GM12878 (cell line): ENCODE results near the gene FOXL3. TPM values are rescaled to one million over a fixed set of nuclear protein-coding genes. Genes with fewer than 3 reads are reported as not detected.

ENCODE experiments used
- ATAC-seq: fragments of 200-7000 bp; cut with Tn5 transposase; 3 replicates; pipeline ENCODE4 v1.9.1; 2020; ENCODE audit warnings: mild to moderate bottlenecking, moderate library complexity
- BruUV-seq: library from RNA; stranded (reverse); fragments of 400-500 nt; replicated peaks from 2 replicates; lab custom pipeline; 2021; lab: Mats Ljungman, UMichigan
- CTCF ChIA-PET: fragments of 300-600 bp; sonication (Branson Sonifier 250); formaldehyde crosslinking; extraction: SDS; loops from one replicate; lab custom pipeline; 2021; ENCODE audit warnings: inconsistent platforms; lab: Yijun Ruan, JAX
- POLR2A ChIA-PET: fragments of 350-600 bp; formaldehyde crosslinking; extraction: SDS; loops from one replicate; lab custom pipeline; 2021; ENCODE audit warnings: inconsistent platforms; lab: Charles Lee
- RAD21 ChIA-PET: fragments of 300-600 bp; sonication (Branson Sonifier 250); formaldehyde crosslinking; loops from one replicate; lab custom pipeline; 2023; ENCODE audit warnings: antibody characterized with exemption; ENCODE audit not compliant: unreplicated experiment; lab: Charles Lee
- SMC1A ChIA-PET: fragments of 300-600 bp; sonication (Branson Sonifier 250); formaldehyde crosslinking; loops from one replicate; lab custom pipeline; 2023; ENCODE audit not compliant: unreplicated experiment, uncharacterized antibody; lab: Charles Lee
- DNase-seq: peaks from one replicate; pipeline ENCODE4 v3.0.0-alpha.2; 2011; ENCODE audit warnings: low read depth, low spot score
- FAIRE-seq: peaks from 3 replicates; lab custom pipeline; 2011; peaks lifted over from hg19 to GRCh38; lab: Jason Lieb, UNC
- H2AFZ ChIP-seq: 2 replicates; pipeline ENCODE4 v1.6.0; 2011; ENCODE audit warnings: low read depth, low read length, control low read depth; ENCODE audit not compliant: control insufficient read depth
- H3K27ac ChIP-seq: 2 replicates; pipeline ENCODE4 v1.5.1; 2011; ENCODE audit warnings: control low read depth; ENCODE audit not compliant: control insufficient read depth, insufficient read depth
- H3K27me3 ChIP-seq, 2 experiments: replicated peaks in 1 of 2; 2 replicates each; pipeline versions ENCODE4 v1.6.0 to v1.6.1; 2011; ENCODE audit warnings: low read length in 1 of 2; ENCODE audit not compliant: control insufficient read depth in 2 of 2, insufficient read depth in 2 of 2
- H3K36me3 ChIP-seq, 2 experiments: 2 replicates each; pipeline ENCODE4 v1.5.1; 2011; ENCODE audit warnings: low read length in 1 of 2; ENCODE audit not compliant: control insufficient read depth in 2 of 2, insufficient read depth in 2 of 2
- H3K4me1 ChIP-seq: 2 replicates; pipeline ENCODE4 v1.6.1; 2011; ENCODE audit warnings: mild to moderate bottlenecking, low read length, moderate library complexity, mixed read lengths; ENCODE audit not compliant: control insufficient read depth, insufficient read depth
- H3K4me2 ChIP-seq: 2 replicates; pipeline ENCODE4 v1.6.0; 2011; ENCODE audit warnings: control low read depth; ENCODE audit not compliant: control insufficient read depth, insufficient read depth
- H3K4me3 ChIP-seq: fragments of 200-600 bp; sonication (generic); 2 replicates; pipeline ENCODE4 v1.5.1; 2016
- H3K79me2 ChIP-seq: 2 replicates; pipeline ENCODE4 v1.6.0; 2011; ENCODE audit warnings: low read length; ENCODE audit not compliant: control insufficient read depth, insufficient read depth
- H3K9ac ChIP-seq: 2 replicates; pipeline ENCODE4 v1.8.0; 2011; ENCODE audit warnings: low read length, control low read depth, mixed read lengths; ENCODE audit not compliant: control insufficient read depth, insufficient read depth
- H3K9me3 ChIP-seq: replicated peaks from 3 replicates; pipeline ENCODE4 v1.5.1; 2011; ENCODE audit warnings: mild to moderate bottlenecking, low read length; ENCODE audit not compliant: control insufficient read depth, insufficient read depth
- H4K20me1 ChIP-seq: 2 replicates; pipeline ENCODE4 v1.6.0; 2011; ENCODE audit not compliant: control insufficient read depth, insufficient read depth
- IKZF2 ChIP-seq, 2 experiments: fragments of 450-650 bp; IDR thresholded peaks; 2 replicates each; pipeline ENCODE4 v1.6.1; 2017; ENCODE audit warnings: mild to moderate bottlenecking in 2 of 2, moderate library complexity in 2 of 2
- NFXL1 ChIP-seq: fragments of 450-650 bp; IDR thresholded peaks from 2 replicates; pipeline ENCODE4 v1.6.1; 2017; ENCODE audit warnings: antibody characterized with exemption, mild to moderate bottlenecking, borderline replicate concordance
- SMAD5 ChIP-seq: IDR thresholded peaks from 2 replicates; pipeline ENCODE4 v1.6.1; 2016; ENCODE audit warnings: antibody characterized with exemption, low read depth
- TARDBP ChIP-seq: IDR thresholded peaks from 2 replicates; pipeline ENCODE4 v1.6.1; 2016; ENCODE audit warnings: borderline replicate concordance
- ZNF217 ChIP-seq: fragments of 450-650 bp; IDR thresholded peaks from 2 replicates; pipeline ENCODE4 v1.6.1; 2017; ENCODE audit warnings: antibody characterized with exemption, mild to moderate bottlenecking
- WGBS: methylation state at CpG from one replicate; pipeline ENCODE4 v1.1.6; 2016; ENCODE audit warnings: low lambda C conversion rate; ENCODE audit not compliant: insufficient replicate concordance, insufficient coverage; ENCODE audit errors: missing lambda C conversion rate; 5-methylcytosine and 5-hydroxymethylcytosine counted together
- in situ Hi-C: fragments of 300-500 bp; cut with MboI; formaldehyde crosslinking; loops from 9 replicates; pipeline ENCODE4 v1.14.3; 2018; ENCODE audit warnings: mixed read lengths
- intact Hi-C: fragments of 100-400 bp; cut with micrococcal nuclease; formaldehyde crosslinking; loops from one replicate; pipeline ENCODE4 v1.14.2; 2022; ENCODE audit not compliant: unreplicated experiment
- polyA plus RNA-seq, 11 experiments: library from polyadenylated mRNA; depleted of rRNA in 4 of 11; unstranded in 6 of 11; stranded (reverse) in 5 of 11; fragments of >200 nt; fragmentation: Nextera tagmentation in 4 of 11; fragmentation: Illumina TruSeq in 1 of 11; extraction: Ambion mirVana in 4 of 11; extraction: Trizol in 1 of 11; gene quantifications; 1 replicate in 1 of 11; 2 replicates in 10 of 11; pipeline versions ENCODE4 v1.2.1 to v1.2.3, GENCODE V29; 2011 to 2016; ENCODE audit warnings: inconsistent platforms in 2 of 11, missing spikeins in 2 of 11, low read depth in 1 of 11
- total RNA-seq, 4 experiments: library from RNA; depleted of rRNA in 3 of 4; stranded (reverse); fragments of >200 nt in 3 of 4; fragmentation: Illumina TruSeq in 1 of 4; extraction: Trizol in 1 of 4; gene quantifications; 2 replicates each; pipeline versions ENCODE4 v1.2.1 to v1.2.3, GENCODE V29; 2013 to 2021
- TF ChIP-seq, protein P1 (sequence below): fragments of 450-650 bp; IDR thresholded peaks from 2 replicates; pipeline ENCODE4 v1.6.1; 2016; ENCODE audit warnings: mild to moderate bottlenecking
- TF ChIP-seq, protein P2 (sequence below): IDR thresholded peaks from 2 replicates; pipeline ENCODE4 v1.6.1; 2011; ENCODE audit warnings: mild to moderate bottlenecking, low read depth, low read length, moderate library complexity; ENCODE audit not compliant: insufficient replicate concordance
- TF ChIP-seq, protein P3 (sequence below): fragments of 450-650 bp; IDR thresholded peaks from 2 replicates; pipeline ENCODE4 v1.6.1; 2018; ENCODE audit warnings: borderline replicate concordance, mild to moderate bottlenecking; ENCODE audit not compliant: partially characterized antibody

FOXL3 gene
- total and polyA plus RNA-seq, 10 of the 15 experiments (the other 5 are each of a cell fraction or from before 2014, with no cell fraction given): not detected

DNA sequence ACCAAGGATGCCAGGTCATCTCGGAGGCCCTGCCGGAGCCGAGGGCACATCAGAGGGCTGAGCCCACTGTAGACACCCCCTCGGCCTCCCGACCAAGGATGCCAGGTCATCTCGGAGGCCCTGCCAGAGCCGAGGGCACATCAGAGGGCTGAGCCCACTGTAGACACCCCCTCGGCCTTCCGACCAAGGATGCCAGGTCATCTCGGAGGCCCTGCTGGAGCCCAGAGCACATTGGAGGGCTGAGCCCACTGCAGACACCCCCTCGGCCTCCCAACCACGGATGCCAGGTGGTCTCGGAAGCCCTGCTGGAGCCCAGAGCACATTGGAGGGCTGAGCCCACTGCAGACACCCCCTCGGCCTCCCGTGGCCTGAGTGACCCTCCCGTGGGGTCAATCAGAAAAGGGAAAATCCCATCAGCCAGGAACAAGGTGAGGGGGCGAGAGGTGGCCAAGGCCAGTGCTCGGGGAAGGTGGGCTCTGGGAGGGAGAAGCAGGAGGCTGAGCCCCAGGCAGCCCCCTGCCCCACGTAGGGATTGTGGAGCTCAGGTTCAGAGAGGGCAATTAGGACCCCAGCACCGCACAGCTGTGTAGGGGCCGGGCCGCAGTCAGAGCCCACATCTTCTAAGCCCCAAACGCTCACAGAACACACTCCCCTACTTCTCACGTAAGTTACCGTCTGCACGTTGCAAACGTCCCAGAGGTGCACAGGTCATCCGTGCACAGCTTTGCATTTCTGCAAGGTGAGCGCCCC lies 37.6 kb upstream of the FOXL3 start:
- Histone ChIP-seq H2AFZ (no peak overlapping the region), H4K20me1 (no peaks in the 10 kb centered on the region), H3K4me1 (no peaks in the 10 kb centered on the region), H3K79me2 (no peaks in the 10 kb centered on the region), H3K9ac (no peak overlapping the region), H3K36me3 (no peaks in the 10 kb centered on the region), H3K27me3 (no peaks in the 10 kb centered on the region), H3K4me2 (no peak overlapping the region), H3K27ac (no peak overlapping the region), H3K9me3 (no peaks in the 10 kb centered on the region; the same call in 2 of the 3 replicates), H3K4me3 (no peak overlapping the region)
- in situ Hi-C loops (no loop called here), intact Hi-C loops (no loop called here)
- no TSS peak for BruUV-seq
- no peak for FAIRE-seq
- 33% methylated on average over 21 of the region's 29 CpGs for WGBS
- ChIA-PET POLR2A (no interaction called here), SMC1A (no interaction called here), CTCF (no interaction called here), RAD21 (no interaction called here)
- ATAC-seq: no peak
- no peak for TF ChIP-seq IKZF2 (IDR thresholded peaks at IDR 0.05)
- TF ChIP-seq, protein P1, sequence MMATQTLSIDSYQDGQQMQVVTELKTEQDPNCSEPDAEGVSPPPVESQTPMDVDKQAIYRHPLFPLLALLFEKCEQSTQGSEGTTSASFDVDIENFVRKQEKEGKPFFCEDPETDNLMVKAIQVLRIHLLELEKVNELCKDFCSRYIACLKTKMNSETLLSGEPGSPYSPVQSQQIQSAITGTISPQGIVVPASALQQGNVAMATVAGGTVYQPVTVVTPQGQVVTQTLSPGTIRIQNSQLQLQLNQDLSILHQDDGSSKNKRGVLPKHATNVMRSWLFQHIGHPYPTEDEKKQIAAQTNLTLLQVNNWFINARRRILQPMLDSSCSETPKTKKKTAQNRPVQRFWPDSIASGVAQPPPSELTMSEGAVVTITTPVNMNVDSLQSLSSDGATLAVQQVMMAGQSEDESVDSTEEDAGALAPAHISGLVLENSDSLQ: no peak
- TF ChIP-seq NFXL1: no peak
- TF ChIP-seq ZNF217: no peak
- TF ChIP-seq, protein P2, sequence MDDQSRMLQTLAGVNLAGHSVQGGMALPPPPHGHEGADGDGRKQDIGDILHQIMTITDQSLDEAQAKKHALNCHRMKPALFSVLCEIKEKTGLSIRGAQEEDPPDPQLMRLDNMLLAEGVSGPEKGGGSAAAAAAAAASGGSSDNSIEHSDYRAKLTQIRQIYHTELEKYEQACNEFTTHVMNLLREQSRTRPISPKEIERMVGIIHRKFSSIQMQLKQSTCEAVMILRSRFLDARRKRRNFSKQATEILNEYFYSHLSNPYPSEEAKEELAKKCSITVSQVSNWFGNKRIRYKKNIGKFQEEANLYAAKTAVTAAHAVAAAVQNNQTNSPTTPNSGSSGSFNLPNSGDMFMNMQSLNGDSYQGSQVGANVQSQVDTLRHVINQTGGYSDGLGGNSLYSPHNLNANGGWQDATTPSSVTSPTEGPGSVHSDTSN: no peak
- no peak for TF ChIP-seq SMAD5
- no peak for TF ChIP-seq TARDBP
- TF ChIP-seq, protein P3, sequence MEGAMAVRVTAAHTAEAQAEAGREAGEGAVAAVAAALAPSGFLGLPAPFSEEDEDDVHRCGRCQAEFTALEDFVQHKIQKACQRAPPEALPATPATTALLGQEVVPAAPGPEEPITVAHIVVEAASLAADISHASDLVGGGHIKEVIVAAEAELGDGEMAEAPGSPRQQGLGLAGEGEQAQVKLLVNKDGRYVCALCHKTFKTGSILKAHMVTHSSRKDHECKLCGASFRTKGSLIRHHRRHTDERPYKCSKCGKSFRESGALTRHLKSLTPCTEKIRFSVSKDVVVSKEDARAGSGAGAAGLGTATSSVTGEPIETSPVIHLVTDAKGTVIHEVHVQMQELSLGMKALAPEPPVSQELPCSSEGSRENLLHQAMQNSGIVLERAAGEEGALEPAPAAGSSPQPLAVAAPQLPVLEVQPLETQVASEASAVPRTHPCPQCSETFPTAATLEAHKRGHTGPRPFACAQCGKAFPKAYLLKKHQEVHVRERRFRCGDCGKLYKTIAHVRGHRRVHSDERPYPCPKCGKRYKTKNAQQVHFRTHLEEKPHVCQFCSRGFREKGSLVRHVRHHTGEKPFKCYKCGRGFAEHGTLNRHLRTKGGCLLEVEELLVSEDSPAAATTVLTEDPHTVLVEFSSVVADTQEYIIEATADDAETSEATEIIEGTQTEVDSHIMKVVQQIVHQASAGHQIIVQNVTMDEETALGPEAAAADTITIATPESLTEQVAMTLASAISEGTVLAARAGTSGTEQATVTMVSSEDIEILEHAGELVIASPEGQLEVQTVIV: no peak
- no peak for DNase-seq
